Measurements from ENCODE around the gene PDE6A. TPM values are rescaled to one million over a fixed set of nuclear protein-coding genes. Genes with fewer than 3 reads are reported as not detected.

The PDE6A gene
- polyA plus RNA-seq, 2 of the 4 experiments (the other 2 are of a cell fraction): 0.28 to 0.35 TPM

GRCh38 chr5:149963729-149964128 is 19.1 kb upstream of the PDE6A start:
- no peaks in the 10 kb centered on the region for H3K9me3 ChIP-seq
- no peak overlapping the region for H3K27ac ChIP-seq
- FAIRE-seq (no peak), DNase-seq (ENCODE audit: low read depth in 1 of 2, low spot score in 1 of 2) (no peak), ATAC-seq (no peak)
- TF ChIP-seq REST (IDR thresholded peaks at IDR 0.05) (no peak), POLR2A (IDR thresholded peaks at IDR 0.05; ENCODE audit: low read length) (no peak), SREBF2 (IDR thresholded peaks at IDR 0.05) (no peak), CTCF (IDR thresholded peaks at IDR 0.05) (no peak), NFE2L2 (conservative IDR thresholded peaks at IDR 0.05; ENCODE audit: low read length) (no peak), TP53 (CRISPR knock-in tag; IDR thresholded peaks at IDR 0.05) (no peak), ZFP36 (IDR thresholded peaks at IDR 0.05; ENCODE audit: borderline replicate concordance, partially characterized antibody) (no peak), PHF8 (IDR thresholded peaks at IDR 0.05; ENCODE audit: borderline replicate concordance, low read depth) (no peak), JUN (IDR thresholded peaks at IDR 0.05) (no peak), ATOH8 (CRISPR knock-in tag; IDR thresholded peaks at IDR 0.05; ENCODE audit: low read depth) (no peak), SMC3 (IDR thresholded peaks at IDR 0.05) (no peak), FOSL2 (IDR thresholded peaks at IDR 0.05) (no peak), FOSL2 (CRISPR knock-in tag; IDR thresholded peaks at IDR 0.05) (no peak), CHD2 (IDR thresholded peaks at IDR 0.05; ENCODE audit: low read length, partially characterized antibody) (no peak), CHD4 (IDR thresholded peaks at IDR 0.05; ENCODE audit: borderline replicate concordance) (no peak), HOXB13 (CRISPR knock-in tag; IDR thresholded peaks at IDR 0.05; ENCODE audit: low read depth) (no peak), PBX3 (IDR thresholded peaks at IDR 0.05) (no peak), TFCP2L1 (CRISPR knock-in tag; IDR thresholded peaks at IDR 0.05) (no peak)
- peaks cover 26% of the 10 kb centered on the region for H3K4me1 ChIP-seq
- H3K4me2 ChIP-seq: no peak overlapping the region
- POLR2A ChIA-PET: no interaction called here
- CTCF ChIA-PET: interaction anchor here (1.3 to 16.5 kb wide), 5 partner anchors 10 to 130 kb away, joined by 4 to 594 read pairs (median 331); no protein-coding TSS in a partner anchor
- 83% methylated on average over 3 of the region's 3 CpGs for WGBS (ENCODE audit: missing lambda C conversion rate)
- no peak overlapping the region for H3K4me3 ChIP-seq

GRCh38 chr5:149962601-149963300 is 18.2 kb upstream of the PDE6A start:
- H3K4me3 ChIP-seq: no peak overlapping the region
- DNase-seq (ENCODE audit: low read depth in 1 of 2, low spot score in 1 of 2) (no peak), FAIRE-seq (no peak), ATAC-seq (no peak)
- peaks cover 35% of the 10 kb centered on the region for H3K4me1 ChIP-seq
- H3K27ac ChIP-seq: peak overlapping the region in 1 of 2 experiments; percentile 17; a peak in 1 of 6 replicates
- peak overlapping the region; percentile 80 for H3K4me2 ChIP-seq
- POLR2A ChIA-PET: interaction anchor here (0.7 to 4.0 kb wide), 5 partner anchors 28 to 179 kb away, joined by 3 to 61 read pairs (median 5); partner anchors contain the start of genes HMGXB3 and TIGD6
- WGBS (ENCODE audit: missing lambda C conversion rate): 94% methylated on average over 5 of the region's 5 CpGs
- no peaks in the 10 kb centered on the region for H3K9me3 ChIP-seq
- no peak for TF ChIP-seq FOSB (CRISPR knock-in tag; IDR thresholded peaks at IDR 0.05)
- no peak for TF ChIP-seq KDM5A (IDR thresholded peaks at IDR 0.05)
- TF ChIP-seq CEBPB (IDR thresholded peaks at IDR 0.05): no peak
- no peak for TF ChIP-seq POLR2AphosphoS2 (conservative IDR thresholded peaks at IDR 0.05; ENCODE audit: low read length)
- TF ChIP-seq ZFP36 (IDR thresholded peaks at IDR 0.05; ENCODE audit: borderline replicate concordance, partially characterized antibody): no peak
- TF ChIP-seq ZC3H11A (IDR thresholded peaks at IDR 0.05): peak; percentile 51; the same call in 1 of the 2 replicates
- no peak for TF ChIP-seq GATA3 (IDR thresholded peaks at IDR 0.05; ENCODE audit: borderline replicate concordance)
- CTCF ChIA-PET: interaction anchor here (0.7 to 16.5 kb wide), 38 partner anchors 8 to 326 kb away, joined by 3 to 594 read pairs (median 5); partner anchors contain the start of genes PDE6A and PPARGC1B

Data from A549 (cell line).